Mucosa of gallbladder (tissue), 1 donor: ENCODE data around the gene ISM2. TPM values are rescaled to one million over a fixed set of nuclear protein-coding genes. Genes with fewer than 3 reads are reported as not detected.

Source experiments
- DNase-seq: peaks from one replicate; pipeline ENCODE4 v3.0.0-alpha.2; 2020; ENCODE audit warnings: low spot score
- total RNA-seq: library from RNA; stranded (reverse); gene quantifications from one replicate; pipeline ENCODE4 v1.2.1, GENCODE V29; 2021
- donor health status: DM: no; HTN: no; CAD: no.

Gene ISM2
- total RNA-seq, 1 donor from 2014 or later: 0.23 TPM

- no peak for DNase-seq
Measured at GRCh38 chr14:77469067-77469505, 29.5 kb downstream of the ISM2 start.

- DNase-seq: no peak
Measured at GRCh38 chr14:77467801-77468200, 30.8 kb downstream of the ISM2 start.

- peak; percentile 66 for DNase-seq
Measured at GRCh38 chr14:77459072-77459723, 39.4 kb downstream of the ISM2 start.

- peak; percentile 24 for DNase-seq
Measured at GRCh38 chr14:77458249-77458950, 40.2 kb downstream of the ISM2 start.

GRCh38 chr14:77457522-77458248 lies 40.9 kb downstream of the ISM2 start, which contains the start of the genes AHSA1 and VIPAS39:
Gene AHSA1 (plus strand): TSS chr14:77458093. CDS start chr14:77458190, 97 bp downstream.
Gene VIPAS39 (minus strand): TSS chr14:77457601. CDS start chr14:77454102, 3,499 bp downstream.
- peak; percentile 98 for DNase-seq

- DNase-seq: no peak
Measured at GRCh38 chr14:77457115-77457521, 41.5 kb downstream of the ISM2 start.

GRCh38 chr14:77455966-77456640 lies 42.5 kb downstream of the ISM2 start:
- DNase-seq: no peak

GRCh38 chr14:77442196-77442595 lies 56.4 kb downstream of the ISM2 start:
- no peak for DNase-seq

- no peak for DNase-seq
Measured at GRCh38 chr14:77439861-77440260, 58.8 kb downstream of the ISM2 start.

- DNase-seq: no peak
Measured at GRCh38 chr14:77438596-77438995, 60.0 kb downstream of the ISM2 start.

GRCh38 chr14:77436042-77436441 lies 62.6 kb downstream of the ISM2 start:
- no peak for DNase-seq

GRCh38 chr14:77426396-77426795 lies 72.2 kb downstream of the ISM2 start:
- DNase-seq: no peak

- no peak for DNase-seq
Measured at GRCh38 chr14:77424862-77425261, 73.8 kb downstream of the ISM2 start.

Other genes with a start within 250 kb of the ISM2 start
- not detected for gene NGB, start 227.6 kb downstream of the ISM2 start, total RNA-seq
- gene POMT2, start 177.9 kb downstream of the ISM2 start, total RNA-seq: 36.5 TPM
- 13.8 TPM for gene GSTZ1, start 177.8 kb downstream of the ISM2 start, total RNA-seq
- gene TMED8, start 121.7 kb downstream of the ISM2 start, total RNA-seq: 13.0 TPM
- 3.5 TPM for gene SAMD15, start 121.4 kb downstream of the ISM2 start, total RNA-seq
- 0.37 TPM for gene NOXRED1, start 75.3 kb downstream of the ISM2 start, total RNA-seq
- 21.7 TPM for gene VIPAS39, start 41.2 kb downstream of the ISM2 start, total RNA-seq
- gene AHSA1, start 40.7 kb downstream of the ISM2 start, total RNA-seq: 153 TPM
- gene SPTLC2, start 117.8 kb upstream of the ISM2 start, total RNA-seq: 44.2 TPM
- gene ALKBH1, start 209.2 kb upstream of the ISM2 start, total RNA-seq: 10.2 TPM
- 77.7 TPM for gene SLIRP, start 209.3 kb upstream of the ISM2 start, total RNA-seq